GM19023 (cell line): ENCODE results near the gene HDAC7.

ENCODE experiments used
- ATAC-seq: cut with Tn5 transposase; IDR thresholded peaks from one replicate; pipeline ENCODE4 v1.9.1; 2021; ENCODE audit warnings: mild to moderate bottlenecking, moderate library complexity; ENCODE audit not compliant: unreplicated experiment

The HDAC7 gene

DNA sequence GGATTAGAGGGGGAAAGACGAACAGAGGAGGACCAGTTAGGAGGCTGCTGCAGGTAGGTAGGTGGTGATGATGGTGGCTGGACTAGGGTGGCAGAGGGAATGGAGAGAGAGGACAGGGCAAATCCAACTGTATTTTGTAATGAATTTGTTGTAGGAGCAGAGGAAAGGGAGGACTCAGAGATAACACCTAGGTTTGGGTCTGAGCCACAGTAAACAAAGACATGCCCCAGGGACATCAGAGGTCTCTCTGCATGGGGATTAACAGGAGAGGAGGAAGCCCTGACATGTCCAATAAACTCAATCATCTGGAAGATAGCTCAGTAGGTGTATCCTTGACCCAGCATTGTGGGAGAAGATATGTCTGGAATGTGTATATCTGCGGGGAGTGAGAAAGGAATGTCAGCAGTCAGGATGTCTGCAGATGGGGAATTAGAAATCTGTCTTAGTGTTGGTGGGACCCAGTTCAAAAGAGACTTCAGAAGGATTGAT lies 51.3 kb downstream of the HDAC7 start:
- ATAC-seq: no peak

DNA sequence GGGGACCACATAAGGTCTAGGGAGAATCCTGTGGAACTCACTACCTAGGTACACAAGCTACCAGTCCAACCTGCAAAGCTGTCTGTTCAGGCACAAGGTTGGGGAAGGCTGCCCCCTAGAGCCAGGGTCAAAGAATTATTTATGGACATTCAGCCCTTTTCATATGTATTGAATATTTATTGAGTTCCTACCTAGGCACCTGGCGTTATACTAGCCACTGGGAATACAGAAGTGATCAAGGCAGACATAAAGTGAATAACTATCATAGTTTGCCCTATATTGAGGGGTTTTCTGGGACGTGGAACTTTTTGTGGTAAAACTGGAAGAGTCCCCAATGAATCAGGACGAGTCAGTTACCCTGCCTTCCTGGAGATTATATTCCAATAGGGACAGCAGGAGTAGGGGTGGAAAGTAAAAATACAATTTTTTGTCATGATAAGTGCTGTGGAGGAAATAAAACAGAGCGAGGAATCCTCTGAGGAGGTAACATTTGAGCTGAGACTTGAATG lies 52.4 kb downstream of the HDAC7 start:
- no peak for ATAC-seq

DNA sequence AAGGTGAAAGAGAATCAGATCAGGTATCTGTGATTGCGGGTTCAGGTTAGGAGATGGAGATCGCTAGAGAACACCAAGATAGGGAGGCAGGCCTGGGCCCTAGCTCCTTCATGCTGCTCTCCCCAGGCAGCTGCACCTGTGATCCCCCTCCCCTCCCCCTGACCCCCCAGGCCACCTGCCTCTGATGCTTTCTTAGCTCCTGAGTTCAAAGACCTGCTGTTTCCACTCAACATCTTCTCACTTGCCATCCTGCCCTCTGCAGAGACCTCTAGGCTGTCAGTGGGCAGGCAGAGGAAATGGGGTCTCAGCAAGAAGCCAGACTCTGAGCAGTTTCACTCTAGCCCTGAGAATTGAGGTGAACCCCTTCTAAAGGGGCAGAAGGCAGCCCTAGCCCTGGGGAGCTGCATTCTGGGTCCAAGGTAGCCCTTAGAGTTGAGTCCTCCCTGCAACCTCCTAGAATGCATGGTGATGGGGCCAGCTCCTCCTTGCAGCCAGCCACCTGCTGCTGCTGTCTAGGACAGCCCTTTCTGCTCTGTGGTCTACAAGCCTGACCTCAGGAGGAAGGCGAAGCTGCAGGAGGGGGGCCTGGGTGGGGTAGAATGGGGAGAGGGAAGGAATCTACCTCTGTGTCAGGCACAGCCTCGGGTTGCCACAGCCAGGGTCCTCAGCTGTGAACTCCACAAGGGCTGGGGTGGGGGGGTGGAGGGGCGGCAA lies 53.0 kb downstream of the HDAC7 start:
- no peak for ATAC-seq

DNA sequence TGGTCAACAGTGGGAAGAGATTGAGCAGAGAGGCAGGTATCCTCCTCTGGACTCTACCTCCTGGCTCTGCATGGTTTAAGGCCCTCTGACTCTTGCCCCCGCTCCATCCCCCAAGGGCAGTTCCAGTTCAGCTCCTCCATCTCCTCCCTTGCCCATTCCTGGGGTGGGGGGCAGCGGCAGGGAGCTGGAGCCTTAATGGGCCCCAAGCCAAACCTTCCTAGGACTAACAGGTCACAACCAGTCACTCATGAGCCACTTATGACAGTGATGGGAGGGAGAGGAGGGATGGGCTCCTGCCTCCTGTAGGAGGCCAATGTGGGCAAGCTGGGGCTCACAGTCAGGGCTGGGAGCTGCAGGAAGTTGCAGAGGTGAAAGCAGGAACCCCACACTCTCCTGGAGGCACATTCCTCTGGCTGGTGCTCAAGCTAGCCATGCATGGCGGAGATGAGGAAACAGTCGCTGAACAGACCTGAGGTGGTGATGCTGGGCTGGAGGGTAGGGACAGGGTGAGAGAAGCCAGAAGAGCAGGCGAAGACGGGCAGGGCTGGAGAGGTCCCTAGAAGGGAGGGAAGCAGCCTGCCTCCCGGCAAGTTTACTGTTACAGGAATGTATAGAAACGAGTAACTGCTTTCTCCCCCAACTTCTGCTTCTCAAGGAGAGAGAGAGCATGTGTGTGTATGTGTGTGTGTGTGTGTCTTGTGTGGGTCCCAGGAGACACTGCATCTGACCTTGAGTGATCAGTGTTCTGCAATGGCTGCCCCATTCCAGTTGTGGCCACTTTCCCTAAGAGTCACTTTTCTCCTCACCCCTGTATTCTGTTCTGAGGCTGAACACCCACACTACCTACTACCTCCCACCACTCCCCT lies 56.0 kb downstream of the HDAC7 start:
- ATAC-seq: no peak

DNA sequence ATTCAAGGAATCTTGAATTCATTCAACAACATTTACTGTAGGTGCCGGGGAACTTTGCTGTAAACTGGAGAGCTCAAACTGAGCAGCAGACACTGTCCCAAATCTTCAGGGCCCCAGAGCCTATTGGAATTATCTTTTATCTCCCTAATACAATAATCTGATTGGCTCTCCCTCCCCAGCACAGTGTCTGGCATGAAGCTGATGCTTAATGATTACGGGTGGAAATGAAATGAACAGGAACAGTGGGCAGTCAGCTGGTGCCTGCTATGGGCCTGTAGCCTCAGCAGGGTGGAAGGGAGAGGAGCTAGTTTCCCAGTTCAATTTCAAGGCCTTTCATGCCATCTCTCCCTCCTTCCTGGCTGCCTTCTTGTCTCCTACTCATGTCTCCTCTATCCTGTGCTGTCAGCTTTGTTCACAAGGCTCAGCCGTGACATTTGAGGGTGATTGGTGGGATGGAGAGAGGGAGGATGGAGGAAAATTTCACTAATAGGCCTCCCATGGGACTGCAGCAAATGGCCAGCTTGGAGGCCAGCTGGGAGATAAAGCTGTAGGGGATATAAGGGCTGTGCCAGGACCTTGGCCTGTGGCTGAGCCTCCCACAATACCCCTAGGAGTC lies 56.7 kb downstream of the HDAC7 start:
- no peak for ATAC-seq

DNA sequence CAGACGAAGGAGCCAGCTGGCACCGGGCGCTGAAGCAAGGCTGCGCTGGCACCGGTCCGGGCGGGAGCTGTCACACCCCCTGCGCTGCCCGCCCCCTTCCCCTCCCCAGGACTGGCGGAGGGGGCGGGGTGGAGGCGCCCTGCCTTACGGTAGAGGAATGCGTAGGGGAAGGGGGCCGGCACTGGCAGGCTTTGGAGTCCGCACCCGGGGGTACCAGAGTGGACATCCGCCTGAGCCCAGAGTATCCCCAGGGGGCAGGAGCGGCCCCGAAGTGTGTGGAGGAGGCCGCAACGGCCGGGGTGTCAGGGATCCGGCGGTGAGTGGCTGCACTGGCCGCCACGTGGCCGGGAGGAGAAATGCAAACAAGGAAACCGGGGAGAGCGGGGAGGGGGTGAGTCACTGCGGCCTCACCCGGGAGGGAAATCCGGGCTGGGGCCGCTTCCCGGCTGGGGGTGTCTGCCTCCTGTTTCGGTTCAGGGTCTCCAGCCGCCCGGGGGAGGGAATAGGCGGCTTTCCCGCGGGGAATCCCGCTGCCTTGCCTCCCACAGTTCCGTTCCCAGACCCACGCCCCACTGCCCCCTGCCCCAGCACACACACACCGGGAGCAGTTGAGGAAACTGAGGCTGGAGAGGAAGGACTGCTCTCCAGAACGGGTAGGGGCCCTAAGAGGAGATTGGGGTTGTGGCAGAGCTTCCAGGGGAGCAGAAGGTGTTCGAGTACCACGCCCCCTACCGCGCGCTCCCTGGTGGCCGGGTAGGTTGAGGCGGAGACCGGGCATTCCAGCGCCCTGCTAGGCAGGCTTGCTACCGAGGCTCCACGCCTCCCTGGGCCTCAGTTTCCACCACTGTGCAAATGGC lies 60.6 kb downstream of the HDAC7 start, which contains the start of gene RAPGEF3:
Gene RAPGEF3, minus strand, starts transcription at position 47 of the 857 bp plus-strand sequence. CDS start 324 bp downstream, outside the sequence.
- ATAC-seq: peak; percentile 65

DNA sequence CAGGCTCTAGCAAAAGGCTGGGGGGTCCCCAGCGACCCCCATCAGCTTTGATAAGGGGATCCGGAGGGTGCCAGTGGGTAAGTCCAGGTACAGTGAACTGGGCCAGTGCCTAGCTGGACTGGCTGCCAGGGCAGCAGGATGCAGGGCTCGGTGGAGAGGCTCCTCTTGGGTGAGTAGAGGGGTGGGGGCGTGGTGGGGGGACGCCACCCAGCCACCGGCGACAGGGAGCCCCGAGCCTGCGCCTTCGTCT lies 61.2 kb downstream of the HDAC7 start:
- ATAC-seq: no peak

DNA sequence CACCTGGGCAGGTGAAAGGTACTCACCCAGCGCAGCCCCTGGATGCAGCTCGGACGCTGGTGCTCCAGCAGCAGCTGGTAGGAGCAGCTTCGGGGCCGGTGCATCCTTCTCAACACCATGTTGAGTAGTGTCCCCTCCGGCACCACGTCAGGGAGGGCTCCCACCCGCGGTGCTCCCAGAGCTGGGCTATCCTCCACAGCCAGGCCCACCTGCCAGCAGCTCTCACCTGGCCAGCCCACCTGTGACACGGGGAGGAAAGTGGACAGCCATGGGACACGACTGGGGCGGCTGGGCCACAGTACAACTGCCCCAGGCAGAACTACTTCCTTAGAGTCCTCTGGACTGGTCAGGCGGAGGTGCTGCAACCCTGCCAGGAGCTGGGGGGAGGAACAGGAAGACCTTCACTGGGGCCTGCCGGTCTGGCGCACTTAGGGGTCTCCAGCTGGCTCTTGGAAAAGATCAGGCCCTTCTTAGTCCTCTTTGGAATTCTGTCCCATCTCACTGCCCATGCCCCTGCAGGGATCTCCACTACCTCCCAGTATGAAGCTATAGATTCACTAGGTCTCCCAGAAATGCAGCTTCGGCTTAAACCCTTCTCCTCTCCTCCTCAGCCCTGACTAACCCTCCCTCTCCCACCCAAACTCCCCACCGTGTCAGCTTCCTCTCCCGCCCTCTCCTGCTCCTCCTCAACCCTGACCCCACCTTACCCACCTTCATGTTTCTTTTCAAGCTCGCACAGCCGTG lies 61.7 kb downstream of the HDAC7 start:
- ATAC-seq: no peak

DNA sequence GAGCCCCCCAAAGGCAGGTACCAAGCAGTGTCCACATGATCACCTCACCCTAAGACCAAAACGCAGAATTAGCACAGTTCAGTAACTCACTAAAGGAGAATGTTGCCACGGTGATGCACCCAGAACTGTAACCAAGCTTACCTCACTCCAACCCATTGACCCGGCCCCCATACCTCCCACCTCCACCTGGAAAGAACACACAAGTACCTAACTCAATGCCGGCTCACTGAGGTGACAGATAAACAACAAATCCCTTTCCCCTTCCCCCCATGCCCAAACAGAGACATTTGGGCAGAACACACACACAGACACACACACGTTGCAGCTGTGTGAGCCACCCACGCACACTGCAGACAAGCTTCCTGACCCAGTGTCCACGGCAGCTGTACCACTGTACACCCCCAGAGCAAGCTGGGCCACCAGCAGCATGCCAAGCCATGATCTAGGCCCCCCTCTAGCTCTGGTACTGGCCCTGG lies 62.3 kb downstream of the HDAC7 start:
- no peak for ATAC-seq

DNA sequence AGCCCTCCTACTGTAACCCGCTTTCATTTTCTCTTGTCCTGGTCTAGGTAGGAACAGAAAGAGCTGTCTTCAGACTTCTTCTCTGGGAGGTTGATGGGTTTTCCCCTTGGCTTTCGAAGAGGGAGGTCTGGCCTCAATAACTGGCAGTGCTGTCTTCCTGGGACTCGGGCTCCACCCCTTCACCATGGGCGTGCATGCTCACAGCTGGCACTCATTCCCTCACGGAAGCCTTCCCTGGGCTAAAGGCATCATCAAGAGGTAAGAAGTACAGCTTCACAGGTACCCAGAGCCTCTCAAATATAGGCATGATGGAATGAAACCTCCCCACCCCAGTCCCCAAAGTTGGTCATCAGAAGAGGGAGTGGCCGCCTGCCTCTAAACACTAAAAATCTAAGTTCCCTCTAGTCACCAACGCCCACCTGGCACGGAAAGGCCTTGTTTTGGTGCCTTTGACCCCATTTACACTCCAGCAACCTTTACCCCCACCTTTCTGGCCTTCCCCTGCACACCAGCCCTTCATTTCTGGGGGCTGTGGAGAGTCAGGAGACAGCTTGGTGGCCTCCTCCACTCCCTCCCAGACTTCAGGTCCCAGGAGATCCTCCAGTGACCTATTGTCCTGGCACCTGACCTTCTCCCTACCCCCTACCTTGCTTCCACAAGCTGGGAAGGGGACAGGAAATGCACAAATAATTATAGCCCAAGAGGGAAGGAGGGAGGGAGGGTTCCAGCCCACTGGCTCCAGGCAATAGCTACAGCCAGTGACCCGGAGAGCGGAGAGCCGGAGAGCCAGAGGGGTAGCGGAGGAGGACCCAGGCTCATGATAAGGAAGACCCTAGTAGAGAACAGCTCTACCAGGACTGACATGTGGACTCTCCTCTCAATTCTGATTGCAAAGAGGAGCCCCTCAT lies 63.8 kb downstream of the HDAC7 start:
- ATAC-seq: peak; percentile 67

DNA sequence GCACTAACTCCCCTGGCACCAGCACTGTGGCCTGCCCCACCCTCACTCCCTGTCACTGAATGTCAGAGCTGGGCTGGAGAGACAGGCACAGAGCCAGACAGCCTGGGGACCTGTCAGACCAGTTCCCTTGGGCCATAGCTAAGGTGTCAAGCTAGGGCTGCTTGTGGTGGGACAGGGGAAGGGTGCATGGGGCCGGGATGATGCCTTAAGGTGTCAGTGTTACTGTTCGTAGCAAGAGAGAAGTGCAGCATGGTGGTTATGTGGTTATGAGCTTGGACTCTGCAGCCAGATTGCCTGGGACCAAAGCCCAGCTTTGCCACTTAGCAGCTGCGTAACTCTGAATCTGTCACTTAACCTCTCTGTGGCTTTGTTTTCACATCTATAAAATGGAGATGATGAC lies 64.8 kb downstream of the HDAC7 start:
- ATAC-seq: peak; percentile 5

DNA sequence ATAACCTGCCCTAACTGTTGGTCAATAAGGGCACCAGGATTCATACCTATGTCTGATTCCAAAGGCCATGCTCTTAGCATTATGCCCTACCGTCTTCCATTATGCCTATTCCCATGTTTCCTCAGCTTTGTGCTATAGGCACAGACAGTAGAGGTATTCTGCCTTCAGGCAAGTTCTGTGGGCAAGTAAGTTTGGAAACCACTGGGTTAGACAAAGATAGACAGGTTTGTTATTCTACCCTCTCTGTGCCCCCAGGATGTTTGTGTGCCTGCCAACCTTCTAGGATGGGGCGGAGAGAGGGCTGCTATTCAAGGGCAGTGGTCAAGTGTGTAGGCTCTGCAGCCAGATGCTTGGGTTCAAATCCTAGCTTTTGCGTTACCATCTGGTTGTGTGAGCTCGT lies 65.6 kb downstream of the HDAC7 start:
- no peak for ATAC-seq

DNA sequence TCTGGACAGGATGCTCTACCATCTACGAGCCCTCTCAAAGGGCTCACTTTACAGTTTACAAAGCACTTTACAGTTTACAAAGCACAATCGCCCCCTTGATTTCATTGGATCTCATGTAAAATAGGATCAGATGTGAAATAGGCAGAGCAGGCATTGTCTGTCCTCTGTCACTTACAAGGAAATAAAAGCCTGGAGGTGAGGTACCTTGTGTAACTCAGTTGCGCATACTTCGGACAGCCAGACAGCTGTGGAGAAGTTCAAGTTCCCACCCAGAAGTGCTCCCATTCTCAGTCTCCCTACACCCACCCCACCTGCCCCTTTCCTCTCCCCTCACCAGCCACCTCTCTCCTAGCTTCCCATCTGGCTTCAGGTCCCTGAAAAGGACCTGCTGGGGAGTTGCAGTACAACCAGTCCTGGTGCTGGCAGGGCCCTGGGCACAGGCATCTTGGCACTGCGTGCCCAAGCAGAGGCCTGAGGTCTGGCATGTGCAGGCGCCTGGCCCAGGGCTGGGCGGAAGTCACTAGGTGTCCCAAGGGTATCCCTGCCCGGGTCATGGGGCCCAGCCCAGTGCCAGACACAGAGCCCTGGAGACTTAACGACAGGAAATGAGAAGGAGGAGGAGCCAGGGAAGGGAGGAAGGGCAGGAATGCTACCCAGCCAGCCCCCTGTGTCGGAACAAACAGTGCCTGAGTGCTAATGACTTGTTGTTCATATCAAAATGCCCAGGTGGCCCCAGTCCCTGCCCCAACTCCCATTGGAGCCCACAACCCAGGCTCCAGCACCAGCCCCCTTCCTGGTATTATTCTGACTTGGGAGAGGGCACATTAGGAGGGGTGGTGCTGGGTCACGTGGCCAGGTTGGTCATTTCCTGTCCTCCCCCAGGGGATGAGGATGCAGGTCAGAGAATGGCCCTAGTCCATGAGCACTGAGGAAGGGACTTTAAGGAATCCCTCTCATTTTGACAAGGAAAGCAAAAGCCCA lies 66.4 kb downstream of the HDAC7 start:
- ATAC-seq: no peak

DNA sequence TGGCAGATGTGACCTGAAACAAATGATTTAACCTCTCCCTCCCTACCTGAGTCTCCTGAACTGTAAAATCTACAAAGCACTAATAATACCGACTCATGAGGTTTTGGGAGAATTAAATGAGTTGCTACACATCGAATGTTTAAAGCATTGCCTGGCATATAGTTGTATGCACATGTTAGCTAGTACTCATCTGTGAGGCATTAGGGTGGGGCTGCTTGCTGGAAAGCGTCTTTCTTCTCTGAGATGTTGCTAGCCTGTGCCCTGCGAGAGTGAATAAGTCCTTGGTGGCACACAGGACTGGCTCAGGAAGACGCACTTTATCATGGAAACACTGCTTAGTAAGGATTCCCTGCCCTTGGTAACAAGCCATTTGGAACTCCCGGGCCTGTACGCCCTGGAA lies 67.2 kb downstream of the HDAC7 start:
- no peak for ATAC-seq

DNA sequence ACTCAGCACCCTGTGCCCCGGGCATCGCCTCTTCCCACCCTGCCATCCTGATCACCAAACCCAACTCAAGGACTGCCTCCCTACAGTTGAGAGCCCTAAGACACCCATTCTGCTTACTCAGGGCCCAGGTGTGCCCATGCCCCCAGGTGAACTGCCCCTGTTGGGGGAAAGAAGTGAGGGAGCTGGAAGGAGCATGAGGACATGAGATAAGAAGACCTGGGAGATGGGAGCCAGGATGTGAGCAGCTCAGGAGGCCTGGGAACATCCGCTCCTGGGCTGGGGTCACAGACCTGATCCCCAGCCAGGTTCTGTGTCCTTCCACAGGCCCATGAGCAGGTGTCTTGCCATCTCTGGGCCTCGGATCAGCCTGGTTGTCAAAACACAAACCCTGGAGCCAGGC lies 67.6 kb downstream of the HDAC7 start:
- ATAC-seq: no peak

DNA sequence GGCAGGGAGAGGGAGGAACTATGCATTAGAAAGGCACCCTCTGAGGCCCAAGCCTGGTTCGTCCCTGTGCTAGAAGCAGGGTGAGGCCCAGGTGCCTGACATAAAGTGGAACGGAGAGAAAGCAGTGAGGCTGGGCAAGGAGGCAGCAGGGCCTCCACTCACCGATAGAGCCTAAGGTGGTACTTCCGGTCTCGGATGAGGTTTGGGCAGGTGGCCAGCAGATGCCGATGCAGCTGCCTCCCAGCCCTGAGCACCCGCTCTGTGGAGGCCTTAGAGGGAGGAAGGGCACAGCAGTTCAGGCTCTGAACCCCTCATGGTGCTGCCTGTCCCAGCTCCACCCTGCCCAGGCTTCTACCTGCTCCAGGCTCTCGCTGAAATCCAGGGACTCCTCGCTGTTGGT lies 68.1 kb downstream of the HDAC7 start:
- no peak for ATAC-seq

DNA sequence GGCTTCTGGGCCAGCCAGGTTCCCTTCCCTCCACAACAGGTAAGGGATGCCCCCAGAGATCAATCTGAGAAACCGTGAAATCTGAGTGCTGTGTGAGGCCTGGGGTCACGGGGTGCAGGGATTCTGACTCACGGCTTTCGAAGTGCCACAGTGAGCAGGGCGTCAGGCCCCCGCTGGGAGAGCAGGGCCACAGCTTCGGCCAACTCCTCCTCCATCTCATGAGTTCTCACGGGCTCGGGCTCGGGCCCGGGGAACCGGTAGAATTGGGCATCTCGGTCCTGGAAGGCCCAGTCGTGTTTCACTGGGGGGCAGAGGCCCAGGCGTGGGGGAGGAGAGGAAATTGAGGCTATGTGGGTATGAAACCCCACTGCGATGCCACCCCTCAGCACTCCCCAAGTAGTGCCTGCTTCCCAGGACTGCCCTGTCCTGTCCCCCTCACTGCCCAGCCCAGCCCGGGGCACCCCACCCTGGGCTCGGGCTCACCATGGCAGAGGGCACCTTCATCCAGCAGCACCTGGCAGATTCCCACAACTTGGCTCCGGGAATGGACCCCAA lies 68.7 kb downstream of the HDAC7 start:
- no peak for ATAC-seq
